ENCODE measurements around the gene DRAP1. TPM values are rescaled to one million over a fixed set of nuclear protein-coding genes. Genes with fewer than 3 reads are reported as not detected.

DRAP1 gene
- total and polyA plus RNA-seq, 9 of the 15 experiments (the other 6 are each of a cell fraction or from before 2014, with no cell fraction given), result 9.6 to 200 (median 92.9) TPM

DNA sequence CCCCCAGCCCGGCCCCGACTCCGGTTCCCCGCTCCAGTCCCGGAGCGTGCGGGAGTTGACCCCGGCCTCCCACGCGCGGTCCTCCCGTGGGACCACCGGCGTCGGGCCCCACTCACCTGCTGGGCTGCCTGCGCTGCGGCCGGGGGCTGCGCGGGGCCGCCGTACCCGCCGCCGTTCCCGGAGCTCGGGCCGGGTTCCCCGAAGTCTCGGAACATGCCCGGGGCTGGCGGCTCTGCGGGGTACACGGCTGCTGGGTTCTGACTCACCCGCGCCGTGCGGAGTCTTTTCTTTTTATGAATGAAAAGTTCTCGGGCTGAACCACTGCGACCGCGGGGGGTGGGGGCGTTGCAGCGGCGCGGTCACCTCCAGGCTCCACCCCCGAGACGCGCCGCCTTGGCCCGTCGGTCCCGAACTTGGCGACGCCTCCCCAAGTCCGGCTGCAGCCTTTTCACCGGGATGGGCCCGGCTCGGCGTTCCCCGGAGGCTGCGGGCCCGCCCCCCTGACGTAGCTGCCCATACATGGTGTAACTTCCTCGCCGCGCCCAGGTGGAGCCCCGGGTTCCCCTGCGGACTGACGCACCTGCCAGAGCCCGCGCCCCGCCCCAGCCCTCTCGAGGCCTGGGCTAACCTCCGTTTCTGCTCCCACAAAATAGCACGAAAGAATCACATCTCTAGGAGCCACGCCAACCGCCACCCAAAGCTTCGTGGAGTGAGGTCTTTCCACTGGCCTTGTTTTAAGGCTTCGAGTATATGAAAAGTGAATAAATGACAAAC is 18.9 kb upstream of the DRAP1 start, which contains the start of gene FOSL1 (continued):
- TF ChIP-seq ZNF511 (CRISPR knock-in tag; IDR thresholded peaks at IDR 0.05) (peak; percentile 53), COPS2 (conservative IDR thresholded peaks at IDR 0.05) (no peak), ETS2 (tag; IDR thresholded peaks at IDR 0.05; ENCODE audit: borderline replicate concordance, poor library complexity, severe bottlenecking) (no peak), ZNF354B (CRISPR knock-in tag; IDR thresholded peaks at IDR 0.05) (no peak), MYBL2 (IDR thresholded peaks at IDR 0.05; ENCODE audit: low read depth) (no peak), MYBL2 (CRISPR knock-in tag; IDR thresholded peaks at IDR 0.05; ENCODE audit: borderline replicate concordance) (no peak), PTRF (tag; IDR thresholded peaks at IDR 0.05) (no peak), NRF1 (conservative IDR thresholded peaks at IDR 0.05 in 1 of 2, IDR thresholded peaks at IDR 0.05 in 1 of 2) (peak; percentile 75 to 81), RBM17 (IDR thresholded peaks at IDR 0.05; ENCODE audit: borderline replicate concordance, low read depth, low read length) (no peak), MIER1 (IDR thresholded peaks at IDR 0.05; ENCODE audit: low read depth) (no peak), CSDE1 (IDR thresholded peaks at IDR 0.05) (no peak), HSF4 (CRISPR knock-in tag; IDR thresholded peaks at IDR 0.05; ENCODE audit: borderline replicate concordance) (no peak), ZNF384 (IDR thresholded peaks at IDR 0.05; ENCODE audit: low read depth, low read length) (peak; percentile 24; the same call in 1 of the 2 replicates)
- TF ChIP-seq, protein P1, sequence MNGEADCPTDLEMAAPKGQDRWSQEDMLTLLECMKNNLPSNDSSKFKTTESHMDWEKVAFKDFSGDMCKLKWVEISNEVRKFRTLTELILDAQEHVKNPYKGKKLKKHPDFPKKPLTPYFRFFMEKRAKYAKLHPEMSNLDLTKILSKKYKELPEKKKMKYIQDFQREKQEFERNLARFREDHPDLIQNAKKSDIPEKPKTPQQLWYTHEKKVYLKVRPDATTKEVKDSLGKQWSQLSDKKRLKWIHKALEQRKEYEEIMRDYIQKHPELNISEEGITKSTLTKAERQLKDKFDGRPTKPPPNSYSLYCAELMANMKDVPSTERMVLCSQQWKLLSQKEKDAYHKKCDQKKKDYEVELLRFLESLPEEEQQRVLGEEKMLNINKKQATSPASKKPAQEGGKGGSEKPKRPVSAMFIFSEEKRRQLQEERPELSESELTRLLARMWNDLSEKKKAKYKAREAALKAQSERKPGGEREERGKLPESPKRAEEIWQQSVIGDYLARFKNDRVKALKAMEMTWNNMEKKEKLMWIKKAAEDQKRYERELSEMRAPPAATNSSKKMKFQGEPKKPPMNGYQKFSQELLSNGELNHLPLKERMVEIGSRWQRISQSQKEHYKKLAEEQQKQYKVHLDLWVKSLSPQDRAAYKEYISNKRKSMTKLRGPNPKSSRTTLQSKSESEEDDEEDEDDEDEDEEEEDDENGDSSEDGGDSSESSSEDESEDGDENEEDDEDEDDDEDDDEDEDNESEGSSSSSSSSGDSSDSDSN (IDR thresholded peaks at IDR 0.05; ENCODE audit: borderline replicate concordance in 1 of 2, low read depth in 2 of 2, low read length in 2 of 2), result no peak
- TF ChIP-seq, protein P2, sequence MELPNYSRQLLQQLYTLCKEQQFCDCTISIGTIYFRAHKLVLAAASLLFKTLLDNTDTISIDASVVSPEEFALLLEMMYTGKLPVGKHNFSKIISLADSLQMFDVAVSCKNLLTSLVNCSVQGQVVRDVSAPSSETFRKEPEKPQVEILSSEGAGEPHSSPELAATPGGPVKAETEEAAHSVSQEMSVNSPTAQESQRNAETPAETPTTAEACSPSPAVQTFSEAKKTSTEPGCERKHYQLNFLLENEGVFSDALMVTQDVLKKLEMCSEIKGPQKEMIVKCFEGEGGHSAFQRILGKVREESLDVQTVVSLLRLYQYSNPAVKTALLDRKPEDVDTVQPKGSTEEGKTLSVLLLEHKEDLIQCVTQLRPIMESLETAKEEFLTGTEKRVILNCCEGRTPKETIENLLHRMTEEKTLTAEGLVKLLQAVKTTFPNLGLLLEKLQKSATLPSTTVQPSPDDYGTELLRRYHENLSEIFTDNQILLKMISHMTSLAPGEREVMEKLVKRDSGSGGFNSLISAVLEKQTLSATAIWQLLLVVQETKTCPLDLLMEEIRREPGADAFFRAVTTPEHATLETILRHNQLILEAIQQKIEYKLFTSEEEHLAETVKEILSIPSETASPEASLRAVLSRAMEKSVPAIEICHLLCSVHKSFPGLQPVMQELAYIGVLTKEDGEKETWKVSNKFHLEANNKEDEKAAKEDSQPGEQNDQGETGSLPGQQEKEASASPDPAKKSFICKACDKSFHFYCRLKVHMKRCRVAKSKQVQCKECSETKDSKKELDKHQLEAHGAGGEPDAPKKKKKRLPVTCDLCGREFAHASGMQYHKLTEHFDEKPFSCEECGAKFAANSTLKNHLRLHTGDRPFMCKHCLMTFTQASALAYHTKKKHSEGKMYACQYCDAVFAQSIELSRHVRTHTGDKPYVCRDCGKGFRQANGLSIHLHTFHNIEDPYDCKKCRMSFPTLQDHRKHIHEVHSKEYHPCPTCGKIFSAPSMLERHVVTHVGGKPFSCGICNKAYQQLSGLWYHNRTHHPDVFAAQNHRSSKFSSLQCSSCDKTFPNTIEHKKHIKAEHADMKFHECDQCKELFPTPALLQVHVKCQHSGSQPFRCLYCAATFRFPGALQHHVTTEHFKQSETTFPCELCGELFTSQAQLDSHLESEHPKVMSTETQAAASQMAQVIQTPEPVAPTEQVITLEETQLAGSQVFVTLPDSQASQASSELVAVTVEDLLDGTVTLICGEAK (IDR thresholded peaks at IDR 0.05), result no peak
- TF ChIP-seq, protein P2 (CRISPR knock-in tag; IDR thresholded peaks at IDR 0.05), result no peak; the same call in 1 of the 2 replicates
